ENCODE data around the gene SPRING1.

Gene SPRING1

DNA sequence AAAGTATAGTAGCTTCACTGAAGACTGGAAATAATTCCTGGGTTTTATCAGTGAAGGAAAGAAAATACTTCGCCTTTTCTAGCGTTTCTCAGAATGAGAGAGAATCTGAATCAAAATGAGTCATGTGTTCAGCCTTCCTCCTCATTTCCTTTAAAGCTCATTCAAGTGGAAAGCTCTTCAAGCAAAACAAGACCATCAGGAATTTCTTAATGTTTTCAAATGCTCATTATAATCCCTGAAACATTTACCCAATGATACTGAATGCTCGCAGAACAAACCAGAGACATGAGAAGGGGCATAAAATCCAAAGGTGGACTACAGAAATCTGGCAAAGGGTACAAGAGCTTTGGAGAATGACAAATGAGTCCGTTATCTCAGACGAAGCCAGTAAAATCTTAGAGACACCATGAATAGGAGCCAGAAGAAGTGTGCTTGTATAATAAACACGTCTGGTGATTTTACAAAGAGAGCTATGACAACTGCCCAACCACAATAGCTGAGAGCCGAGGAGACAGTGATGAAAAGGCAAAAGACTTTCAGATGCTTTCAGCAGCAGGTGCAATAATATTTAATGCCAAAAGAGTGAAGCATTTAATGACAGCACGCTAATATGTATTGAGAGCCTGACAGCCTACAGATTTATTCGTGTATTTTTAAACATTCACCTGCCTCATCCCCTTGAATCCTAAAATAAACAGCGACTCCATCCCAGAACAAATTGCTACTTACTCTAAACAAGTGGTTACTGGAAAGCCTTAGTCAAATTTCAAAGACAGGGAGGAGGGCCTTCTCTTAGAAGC lies 19.0 kb downstream of the SPRING1 start:
- H3K27me3 ChIP-seq (ENCODE audit: control insufficient read depth, insufficient read depth, low read length): no peaks in the 10 kb centered on the region
- peak overlapping the region; percentile 58 for H3K4me2 ChIP-seq (ENCODE audit: low read length)
- peaks cover 25% of the 10 kb centered on the region for H3K4me1 ChIP-seq (ENCODE audit: control insufficient read depth, insufficient read depth, low read length)
- no peak overlapping the region for H3K9ac ChIP-seq (ENCODE audit: low read depth, low read length)
- no peaks in the 10 kb centered on the region for H3K9me3 ChIP-seq (replicated peaks; ENCODE audit: low read length)
- H3K36me3 ChIP-seq (ENCODE audit: insufficient read depth, low read length): peaks cover 51% of the 10 kb centered on the region
- no peak overlapping the region for H3K4me3 ChIP-seq (ENCODE audit: low read length)

DNA sequence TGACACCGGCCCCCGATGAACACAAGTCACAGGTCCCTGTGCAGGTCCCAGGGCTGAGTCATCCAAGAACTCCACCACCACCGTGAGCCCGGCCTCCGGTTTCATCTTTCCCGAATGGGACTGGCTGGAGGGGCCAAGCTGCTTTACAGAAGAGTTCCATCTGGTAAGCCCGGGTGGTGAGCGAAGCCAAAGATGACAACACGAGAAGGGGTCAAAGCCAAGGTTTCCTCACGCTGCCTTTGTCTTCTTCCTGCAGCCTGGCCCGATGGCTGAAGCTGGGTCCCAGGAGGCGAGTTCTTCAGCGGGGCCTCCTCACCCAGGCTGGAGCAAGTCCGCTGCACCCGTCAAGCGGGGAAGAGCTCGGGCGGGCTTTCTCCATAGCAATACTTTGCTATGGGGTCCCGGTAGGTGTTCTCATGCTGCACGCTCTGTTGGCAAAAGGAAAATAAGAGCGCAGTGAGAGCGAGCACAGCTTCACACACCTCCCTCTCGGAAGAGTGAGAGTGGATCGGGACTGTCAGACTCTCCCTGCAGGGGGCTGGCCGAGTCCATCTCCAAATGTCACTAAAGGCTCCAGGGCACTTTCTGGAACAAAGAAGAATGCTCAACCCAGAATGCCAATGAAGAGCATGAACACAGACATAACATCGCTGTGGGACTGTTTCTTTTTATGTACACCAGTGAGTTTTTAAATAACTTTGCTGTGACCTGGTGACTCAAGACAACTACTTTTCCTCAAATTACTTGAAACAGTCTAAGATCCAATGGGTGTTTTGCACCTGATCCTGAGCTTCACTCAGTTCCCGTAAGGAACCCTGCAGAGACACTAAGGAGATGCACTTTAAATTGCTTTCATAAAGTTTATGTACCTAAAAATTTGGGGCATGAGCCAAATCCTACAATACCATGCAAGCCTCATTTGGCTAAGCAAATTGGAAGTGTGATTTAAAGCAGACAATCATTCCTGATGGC lies 20.1 kb downstream of the SPRING1 start:
- H3K36me3 ChIP-seq (ENCODE audit: insufficient read depth, low read length): peaks cover 50% of the 10 kb centered on the region
- H3K4me3 ChIP-seq (ENCODE audit: low read length): peak overlapping the region; percentile 49
- no peaks in the 10 kb centered on the region for H3K9me3 ChIP-seq (replicated peaks; ENCODE audit: low read length)
- H3K27me3 ChIP-seq (ENCODE audit: control insufficient read depth, insufficient read depth, low read length): no peaks in the 10 kb centered on the region
- peak overlapping the region; percentile 58 for H3K4me2 ChIP-seq (ENCODE audit: low read length)
- H3K4me1 ChIP-seq (ENCODE audit: control insufficient read depth, insufficient read depth, low read length): peaks cover 25% of the 10 kb centered on the region
- H3K9ac ChIP-seq (ENCODE audit: low read depth, low read length): no peak overlapping the region

DNA sequence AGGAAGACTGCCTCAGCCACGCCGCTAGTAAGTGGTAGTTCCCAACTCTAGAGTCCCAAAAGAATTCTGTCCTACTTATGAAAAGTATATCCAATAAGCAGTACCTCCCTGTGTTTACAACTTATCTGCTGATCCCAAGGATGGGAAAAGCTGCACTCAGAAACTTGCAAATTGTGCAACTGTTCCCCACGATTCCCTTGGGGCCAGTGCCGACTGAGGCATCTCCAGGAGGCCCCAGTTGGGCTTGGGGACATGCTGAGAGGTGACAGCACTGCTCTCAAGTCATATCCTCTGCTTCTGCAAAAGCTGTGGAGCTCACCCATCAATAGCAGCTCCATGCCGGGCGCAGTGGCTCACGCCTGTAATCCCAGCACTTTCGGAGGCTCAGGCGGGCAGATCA lies 23.7 kb downstream of the SPRING1 start:
- H3K9ac ChIP-seq (ENCODE audit: low read depth, low read length): no peak overlapping the region
- peaks cover 10% of the 10 kb centered on the region for H3K27me3 ChIP-seq (ENCODE audit: control insufficient read depth, insufficient read depth, low read length)
- peaks cover 24% of the 10 kb centered on the region for H3K4me1 ChIP-seq (ENCODE audit: control insufficient read depth, insufficient read depth, low read length)
- H3K4me3 ChIP-seq (ENCODE audit: low read length): no peak overlapping the region
- no peaks in the 10 kb centered on the region for H3K9me3 ChIP-seq (replicated peaks; ENCODE audit: low read length)
- H3K36me3 ChIP-seq (ENCODE audit: insufficient read depth, low read length): peaks cover 36% of the 10 kb centered on the region
- H3K4me2 ChIP-seq (ENCODE audit: low read length): no peak overlapping the region

DNA sequence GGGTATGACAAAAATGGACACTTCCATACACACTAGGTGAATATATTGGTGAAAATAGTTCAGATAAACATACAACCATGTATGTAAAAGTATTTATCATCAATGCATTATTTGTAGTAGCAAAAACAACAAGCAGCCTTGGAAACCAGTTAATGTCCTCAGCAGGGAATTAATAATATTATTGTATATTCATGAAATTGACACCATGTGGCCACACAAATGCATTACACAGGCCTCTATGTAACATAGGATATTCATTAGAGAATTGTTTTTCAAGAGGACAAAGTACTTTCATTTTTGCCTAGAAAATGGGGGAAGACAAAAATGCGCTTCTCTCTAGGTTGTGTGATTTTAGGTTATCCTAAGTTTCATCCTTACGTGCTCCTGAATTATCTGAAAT lies 24.3 kb downstream of the SPRING1 start:
- Histone ChIP-seq H3K36me3 (ENCODE audit: insufficient read depth, low read length) (peaks cover 32% of the 10 kb centered on the region), H3K4me2 (ENCODE audit: low read length) (no peak overlapping the region), H3K27me3 (ENCODE audit: control insufficient read depth, insufficient read depth, low read length) (peaks cover 12% of the 10 kb centered on the region), H3K9me3 (replicated peaks; ENCODE audit: low read length) (no peaks in the 10 kb centered on the region), H3K4me3 (ENCODE audit: low read length) (no peak overlapping the region), H3K4me1 (ENCODE audit: control insufficient read depth, insufficient read depth, low read length) (peaks cover 23% of the 10 kb centered on the region), H3K9ac (ENCODE audit: low read depth, low read length) (no peak overlapping the region)

DNA sequence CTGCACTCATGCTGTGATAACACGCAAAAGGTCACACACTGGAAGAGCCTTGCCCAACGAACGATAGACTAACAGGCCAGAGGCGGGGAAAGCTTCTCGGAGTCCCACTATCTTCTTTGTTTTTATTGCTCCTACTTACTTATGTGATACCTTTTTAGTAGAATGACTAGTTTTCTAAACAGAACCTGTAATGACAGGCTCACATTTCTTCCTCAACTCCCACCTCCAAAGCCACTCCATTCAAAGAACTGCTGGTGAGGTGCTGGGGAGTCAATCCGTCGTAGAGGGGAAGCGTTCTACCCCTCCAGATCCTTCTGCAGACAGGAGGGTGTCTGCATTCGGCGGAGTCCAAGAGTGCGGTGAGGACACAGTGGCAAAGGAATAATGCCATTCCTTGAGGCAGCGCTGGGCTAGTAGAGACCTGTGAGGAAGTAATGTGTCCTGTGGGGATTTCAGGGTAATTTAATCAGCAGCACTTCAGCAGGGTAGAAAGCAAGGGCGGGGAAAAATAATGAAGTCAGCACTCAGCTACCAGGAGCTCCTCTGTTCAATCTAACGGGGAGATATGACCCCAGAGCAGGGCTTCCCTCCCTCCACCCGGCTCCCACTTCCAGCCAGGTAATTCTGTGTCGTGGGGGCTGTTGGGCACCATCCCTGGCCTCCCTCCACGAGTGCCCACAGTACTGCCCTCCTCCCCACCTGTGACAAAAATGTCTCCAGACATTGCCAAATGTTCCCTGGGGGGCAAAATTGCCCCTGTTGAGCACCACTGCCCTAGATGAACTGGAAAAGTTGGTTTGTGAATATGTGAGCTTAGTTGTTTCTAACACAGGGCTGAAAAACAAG lies 25.2 kb downstream of the SPRING1 start:
- Histone ChIP-seq H3K9ac (ENCODE audit: low read depth, low read length) (no peak overlapping the region), H3K4me2 (ENCODE audit: low read length) (no peak overlapping the region), H3K9me3 (replicated peaks; ENCODE audit: low read length) (no peaks in the 10 kb centered on the region), H3K4me1 (ENCODE audit: control insufficient read depth, insufficient read depth, low read length) (peaks cover 15% of the 10 kb centered on the region), H3K4me3 (ENCODE audit: low read length) (no peak overlapping the region), H3K36me3 (ENCODE audit: insufficient read depth, low read length) (peaks cover 30% of the 10 kb centered on the region), H3K27me3 (ENCODE audit: control insufficient read depth, insufficient read depth, low read length) (peaks cover 12% of the 10 kb centered on the region)

DNA sequence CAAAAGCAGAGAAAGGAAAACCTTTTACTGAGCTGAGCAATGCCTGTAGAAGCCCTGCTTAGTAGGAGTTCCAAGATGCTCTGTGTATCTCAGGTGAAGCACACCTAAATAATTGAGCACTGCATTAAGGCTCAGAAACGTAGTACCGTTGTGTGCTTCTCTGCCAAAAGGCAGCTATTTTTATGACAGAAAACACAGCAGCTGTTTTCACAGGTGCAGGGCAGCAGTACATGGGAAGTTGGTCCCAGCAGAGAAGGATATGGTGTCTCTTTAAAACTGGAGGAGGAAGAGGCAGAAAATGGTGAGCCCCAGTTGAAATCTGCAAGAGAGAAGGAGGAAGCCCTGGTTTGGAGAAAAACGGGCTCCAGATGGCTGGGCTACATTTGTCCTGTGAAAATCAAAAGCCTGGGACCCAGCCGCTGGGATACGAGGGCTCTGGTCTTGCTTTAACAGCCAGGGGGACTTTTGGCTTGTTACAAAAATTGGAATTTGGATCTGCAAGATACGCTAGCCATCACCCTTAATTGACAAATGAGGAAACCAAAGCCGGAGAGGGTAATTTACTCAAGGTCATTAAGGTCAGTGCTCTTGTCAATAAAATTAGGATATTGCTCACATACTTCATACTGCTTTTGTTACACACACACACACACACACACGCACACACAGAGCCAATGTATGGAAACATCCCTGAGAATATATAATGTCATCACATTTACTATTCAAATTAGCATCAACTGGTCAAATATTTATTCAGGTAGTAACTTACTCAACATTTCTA lies 27.3 kb downstream of the SPRING1 start:
- peaks cover 8% of the 10 kb centered on the region for H3K4me1 ChIP-seq (ENCODE audit: control insufficient read depth, insufficient read depth, low read length)

DNA sequence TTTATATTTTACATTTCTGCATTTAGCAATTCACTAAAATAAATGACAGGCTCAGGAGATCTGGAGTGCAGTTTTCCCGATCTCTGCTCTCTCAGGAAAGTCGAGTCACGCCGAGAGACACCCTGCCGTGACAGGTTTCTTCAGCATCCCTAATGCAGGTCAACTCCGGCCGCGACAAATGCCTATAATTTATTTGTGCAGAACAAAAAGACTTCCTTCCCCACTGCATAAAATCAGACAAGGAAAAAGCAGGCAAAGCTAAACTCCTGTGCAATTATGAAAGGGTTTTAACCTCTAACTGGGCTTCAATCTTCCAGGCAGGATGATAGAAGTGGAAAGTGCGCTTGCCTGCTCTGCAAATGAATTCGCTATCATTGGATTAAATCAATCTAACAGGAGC lies 28.1 kb downstream of the SPRING1 start:
- Histone ChIP-seq H3K9me3 (replicated peaks; ENCODE audit: low read length) (no peaks in the 10 kb centered on the region), H3K4me2 (ENCODE audit: low read length) (no peak overlapping the region), H3K4me3 (ENCODE audit: low read length) (no peak overlapping the region), H3K27me3 (ENCODE audit: control insufficient read depth, insufficient read depth, low read length) (peaks cover 12% of the 10 kb centered on the region), H3K36me3 (ENCODE audit: insufficient read depth, low read length) (peaks cover 5% of the 10 kb centered on the region), H3K4me1 (ENCODE audit: control insufficient read depth, insufficient read depth, low read length) (peaks cover 8% of the 10 kb centered on the region), H3K9ac (ENCODE audit: low read depth, low read length) (no peak overlapping the region)

More for the DNA sequence above, 27.3 kb downstream of the SPRING1 start:
- no peak overlapping the region for H3K4me2 ChIP-seq (ENCODE audit: low read length)
- H3K27me3 ChIP-seq (ENCODE audit: control insufficient read depth, insufficient read depth, low read length): peaks cover 12% of the 10 kb centered on the region
- no peaks in the 10 kb centered on the region for H3K9me3 ChIP-seq (replicated peaks; ENCODE audit: low read length)
- peaks cover 11% of the 10 kb centered on the region for H3K36me3 ChIP-seq (ENCODE audit: insufficient read depth, low read length)
- no peak overlapping the region for H3K4me3 ChIP-seq (ENCODE audit: low read length)
- no peak overlapping the region for H3K9ac ChIP-seq (ENCODE audit: low read depth, low read length)

DNA sequence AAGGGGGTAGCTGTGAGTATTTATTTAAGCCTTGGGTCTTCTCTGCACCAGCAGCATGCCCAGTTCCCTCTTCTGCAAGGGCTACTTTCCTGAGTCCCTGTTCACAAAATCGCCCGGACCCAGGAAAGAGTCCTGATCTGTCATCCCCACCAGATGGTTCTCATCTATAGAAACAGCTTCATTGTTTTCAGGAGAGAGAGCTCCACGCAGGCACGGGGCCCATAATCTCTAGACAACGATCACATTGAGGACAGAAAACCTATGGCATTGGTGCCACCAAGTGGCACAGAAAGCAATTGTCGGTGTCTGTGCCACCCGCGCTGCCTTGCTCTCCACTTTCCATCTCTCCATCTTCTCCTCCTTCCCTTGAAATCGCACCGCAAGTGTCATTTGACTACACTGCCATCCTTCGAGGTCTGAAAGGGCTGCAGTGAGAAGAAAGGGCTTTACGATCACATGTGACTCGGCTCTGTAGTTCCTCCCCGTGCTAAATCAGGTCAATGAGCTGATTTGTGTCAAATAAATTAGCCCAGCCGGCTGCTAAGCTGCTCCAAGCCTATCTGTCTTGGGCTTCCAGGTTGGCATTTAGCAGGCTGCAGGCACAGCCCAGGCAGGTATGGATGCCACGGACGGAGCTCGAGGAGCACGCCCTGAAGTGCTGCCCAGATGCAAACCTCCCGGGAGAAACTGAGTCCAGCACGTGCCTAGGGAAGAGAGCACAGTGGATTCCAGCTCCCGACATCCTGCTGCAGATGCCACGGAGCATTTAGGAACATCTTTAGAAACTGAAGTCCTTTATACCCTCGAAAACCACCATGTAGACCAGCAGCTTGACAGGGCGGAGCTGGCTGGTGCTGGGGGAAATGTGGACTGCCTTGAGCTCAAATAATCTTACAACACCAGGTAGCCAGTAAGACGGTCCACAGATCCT lies 28.8 kb downstream of the SPRING1 start:
- Histone ChIP-seq H3K36me3 (ENCODE audit: insufficient read depth, low read length) (peaks cover 5% of the 10 kb centered on the region), H3K9ac (ENCODE audit: low read depth, low read length) (no peak overlapping the region), H3K4me2 (ENCODE audit: low read length) (peak overlapping the region; percentile 63), H3K9me3 (replicated peaks; ENCODE audit: low read length) (no peaks in the 10 kb centered on the region), H3K4me1 (ENCODE audit: control insufficient read depth, insufficient read depth, low read length) (peaks cover 8% of the 10 kb centered on the region), H3K27me3 (ENCODE audit: control insufficient read depth, insufficient read depth, low read length) (peaks cover 12% of the 10 kb centered on the region), H3K4me3 (ENCODE audit: low read length) (peak overlapping the region; percentile 25)

DNA sequence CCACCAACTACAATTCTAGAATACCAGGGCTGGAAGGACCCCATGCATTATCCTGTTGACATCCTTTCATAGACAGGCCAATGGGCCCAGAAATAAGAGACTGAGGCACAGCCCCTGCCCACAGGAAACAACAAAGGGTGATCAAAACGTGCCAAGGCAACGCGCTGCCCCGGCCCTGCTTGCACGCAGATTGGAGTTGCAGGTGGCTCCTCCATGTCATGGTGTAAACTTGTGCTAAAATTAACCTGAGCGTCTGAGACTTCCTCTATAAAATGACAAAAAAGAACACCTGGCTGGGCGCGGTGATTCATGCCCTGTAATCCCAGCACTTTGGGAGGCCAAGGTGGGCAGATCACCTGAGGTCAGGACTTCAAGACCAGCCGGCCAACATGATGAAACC lies 30.1 kb downstream of the SPRING1 start:
- no peak overlapping the region for H3K9ac ChIP-seq (ENCODE audit: low read depth, low read length)
- peaks cover 5% of the 10 kb centered on the region for H3K36me3 ChIP-seq (ENCODE audit: insufficient read depth, low read length)
- no peaks in the 10 kb centered on the region for H3K9me3 ChIP-seq (replicated peaks; ENCODE audit: low read length)
- peaks cover 12% of the 10 kb centered on the region for H3K27me3 ChIP-seq (ENCODE audit: control insufficient read depth, insufficient read depth, low read length)
- H3K4me1 ChIP-seq (ENCODE audit: control insufficient read depth, insufficient read depth, low read length): peaks cover 8% of the 10 kb centered on the region
- no peak overlapping the region for H3K4me3 ChIP-seq (ENCODE audit: low read length)
- no peak overlapping the region for H3K4me2 ChIP-seq (ENCODE audit: low read length)
